Measurements from ENCODE around the gene PRLHR. TPM values are rescaled to one million over a fixed set of nuclear protein-coding genes. Genes with fewer than 3 reads are reported as not detected.

PRLHR gene
- total and polyA plus RNA-seq, 2 of the 13 experiments (the other 11 are each of a cell fraction or from before 2014, with no cell fraction given): not detected

- ATAC-seq: peak; percentile 54; the same call in 2 of the 3 replicates
Measured at GRCh38 chr10:118626953-118627352, 31.5 kb upstream of the PRLHR start.

More at GRCh38 chr10:118626953-118627352, 31.5 kb upstream of the PRLHR start:
- Histone ChIP-seq H3K9ac (ENCODE audit: insufficient read depth, low read depth, low read length) (no peak overlapping the region), H4K20me1 (ENCODE audit: insufficient read depth, low read length) (no peaks in the 10 kb centered on the region), H3K79me2 (ENCODE audit: insufficient read depth, low read length) (no peaks in the 10 kb centered on the region), H3K27ac (ENCODE audit: extremely low read length, insufficient read depth, low read length) (no peak overlapping the region), H3K36me3 (replicated peaks in 1 of 2; ENCODE audit: control insufficient read depth in 1 of 2, insufficient read depth in 2 of 2, low read length in 2 of 2) (no peaks in the 10 kb centered on the region), H3K4me2 (ENCODE audit: low read depth, low read length) (no peak overlapping the region), H3K9me3 (ENCODE audit: low read length) (no peaks in the 10 kb centered on the region), H2AFZ (ENCODE audit: low read length) (no peak overlapping the region), H3K4me3 (replicated peaks in 1 of 3; ENCODE audit: insufficient read depth in 1 of 3, low read depth in 2 of 3, low read length in 3 of 3) (no peak overlapping the region), H3K27me3 (ENCODE audit: control insufficient read depth in 1 of 2, insufficient read depth in 2 of 2, low read length in 2 of 2) (peaks cover 1 to 18% of the 10 kb centered on the region in 2 experiments; a peak in 3 of 5 replicates), H3K4me1 (ENCODE audit: insufficient read depth, low read length) (no peaks in the 10 kb centered on the region)
- FAIRE-seq (no peak), DNase-seq (ENCODE audit: low spot score) (no peak)
- in situ Hi-C loops (cut with HindIII; ENCODE audit: extremely low pct_ligation_motif_present, low pct_unique_long_range_greater_than_20kb) (no loop called here), intact Hi-C loops (cut with micrococcal nuclease; ENCODE audit: unreplicated experiment) (no loop called here)
- no TSS peak for BruUV-seq (replicated peaks)
- ChIA-PET CTCF (ENCODE audit: low intra/inter-chr PET ratio, low total read pairs) (no interaction called here), POLR2A (no interaction called here)
- WGBS (ENCODE audit: low lambda C conversion rate): 8% methylated on average over 2 of the region's 3 CpGs
- no peak for TF ChIP-seq ZNF407 (CRISPR knock-in tag; IDR thresholded peaks at IDR 0.05; ENCODE audit: not compliant biosample characterization)
- no peak for TF ChIP-seq HNF1B (CRISPR knock-in tag; IDR thresholded peaks at IDR 0.05)
- no peak for TF ChIP-seq HES4 (CRISPR knock-in tag; IDR thresholded peaks at IDR 0.05; ENCODE audit: borderline replicate concordance)
- no peak for TF ChIP-seq ZNF678 (CRISPR knock-in tag; IDR thresholded peaks at IDR 0.05)
- TF ChIP-seq TOE1 (CRISPR knock-in tag; IDR thresholded peaks at IDR 0.05): no peak
- no peak for TF ChIP-seq POLR2AphosphoS5 (IDR thresholded peaks at IDR 0.05; ENCODE audit: low read depth, low read length)
- no peak for TF ChIP-seq ZNF503 (CRISPR knock-in tag; IDR thresholded peaks at IDR 0.05)
- TF ChIP-seq BRCA1 (CRISPR knock-in tag; IDR thresholded peaks at IDR 0.05): no peak
- no peak for TF ChIP-seq TRIM22 (IDR thresholded peaks at IDR 0.05)
- TF ChIP-seq ZNF777 (CRISPR knock-in tag; IDR thresholded peaks at IDR 0.05): no peak
- no peak for TF ChIP-seq ZNF784 (CRISPR knock-in tag; IDR thresholded peaks at IDR 0.05; ENCODE audit: borderline replicate concordance)

Data from HepG2 (cell line).